Activated CD4-positive, alpha-beta memory T cell treated with anti-CD3 and anti-CD28 coated beads, Interleukin-2, amount 10 ng/mL, durations not matched to agents 7 days and 5 days (primary cell): ENCODE data around the gene RBM6. TPM values are rescaled to one million over a fixed set of nuclear protein-coding genes. Genes with fewer than 3 reads are reported as not detected.
"Not testable (repeated sequence)": the region's sequence is repeated elsewhere in the genome, so short reads cannot be mapped to it uniquely, and the experiment has no call there.

Source experiments
- CTCF ChIA-PET: fragments of 350-600 bp; sonication (Branson Sonifier 250); formaldehyde crosslinking; loops from one replicate; lab custom pipeline; 2021; ENCODE audit warnings: antibody characterized with exemption, inconsistent platforms; lab: Charles Lee
- POLR2A ChIA-PET: fragments of 350-600 bp; sonication (Branson Sonifier 250); formaldehyde crosslinking; loops from one replicate; lab custom pipeline; 2021; ENCODE audit warnings: antibody characterized with exemption; lab: Charles Lee
- DNase-seq: peaks from one replicate; pipeline ENCODE4 v3.0.0-alpha.2; 2020
- H3K27ac Mint-ChIP-seq: one replicate; pipeline ENCODE4 v1.8.0; 2021; ENCODE audit warnings: mild to moderate bottlenecking, mixed read lengths
- H3K27me3 Mint-ChIP-seq: one replicate; pipeline ENCODE4 v1.8.0; 2021; ENCODE audit warnings: mixed read lengths
- H3K36me3 Mint-ChIP-seq: one replicate; pipeline ENCODE4 v1.8.0; 2021; ENCODE audit warnings: low read depth, mixed read lengths
- H3K4me1 Mint-ChIP-seq: one replicate; pipeline ENCODE4 v1.8.0; 2021; ENCODE audit warnings: mixed read lengths
- H3K4me3 Mint-ChIP-seq: one replicate; pipeline ENCODE4 v1.8.0; 2021; ENCODE audit warnings: mild to moderate bottlenecking, mixed read lengths
- H3K9me3 Mint-ChIP-seq: one replicate; pipeline ENCODE4 v1.8.0; 2021; ENCODE audit warnings: mixed read lengths
- total RNA-seq, 2 experiments: library from RNA; stranded (reverse); gene quantifications; one replicate each; pipeline ENCODE4 v1.2.3, GENCODE V29; 2021

RBM6 gene
- total RNA-seq, 2 experiments from 2014 or later = 88.0 to 90.3 TPM

DNA sequence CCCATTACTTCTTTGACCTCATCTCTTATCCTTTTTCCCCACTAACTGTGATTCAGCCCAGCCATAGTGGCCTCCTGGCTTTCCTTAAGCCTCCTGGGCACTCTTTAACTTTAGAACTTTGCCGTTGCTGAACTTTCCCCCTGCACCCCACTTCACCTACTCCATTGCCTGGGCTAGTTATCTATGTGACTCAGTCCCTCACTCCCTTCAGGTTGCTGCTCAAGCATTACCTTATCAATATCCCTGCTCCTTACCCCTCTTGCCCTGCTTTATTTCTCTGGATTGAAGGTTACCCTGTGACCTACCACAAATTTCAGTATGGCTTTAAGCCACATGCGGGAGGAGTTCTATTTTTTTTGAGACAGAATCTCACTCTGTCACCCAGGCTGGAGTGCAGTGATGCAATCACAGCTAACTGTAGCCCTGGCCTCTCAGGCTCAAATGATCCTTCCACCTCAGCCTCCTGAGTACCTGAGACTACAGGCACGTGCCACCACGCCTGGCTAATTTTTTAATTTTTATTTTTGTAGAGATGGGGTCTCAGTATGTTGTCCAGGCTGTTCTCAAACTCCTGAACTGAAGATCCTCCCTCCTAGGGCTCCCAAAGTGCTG is 13.7 kb upstream of the RBM6 start:
- no peak overlapping the region for H3K4me3 Mint-ChIP-seq
- peaks cover 24% of the 10 kb centered on the region for H3K4me1 Mint-ChIP-seq
- POLR2A ChIA-PET = no interaction called here
- no peaks in the 10 kb centered on the region for H3K36me3 Mint-ChIP-seq
- DNase-seq = no peak
- no peak overlapping the region for H3K27ac Mint-ChIP-seq
- CTCF ChIA-PET = no interaction called here
- H3K9me3 Mint-ChIP-seq = no peaks in the 10 kb centered on the region
- no peaks in the 10 kb centered on the region for H3K27me3 Mint-ChIP-seq

DNA sequence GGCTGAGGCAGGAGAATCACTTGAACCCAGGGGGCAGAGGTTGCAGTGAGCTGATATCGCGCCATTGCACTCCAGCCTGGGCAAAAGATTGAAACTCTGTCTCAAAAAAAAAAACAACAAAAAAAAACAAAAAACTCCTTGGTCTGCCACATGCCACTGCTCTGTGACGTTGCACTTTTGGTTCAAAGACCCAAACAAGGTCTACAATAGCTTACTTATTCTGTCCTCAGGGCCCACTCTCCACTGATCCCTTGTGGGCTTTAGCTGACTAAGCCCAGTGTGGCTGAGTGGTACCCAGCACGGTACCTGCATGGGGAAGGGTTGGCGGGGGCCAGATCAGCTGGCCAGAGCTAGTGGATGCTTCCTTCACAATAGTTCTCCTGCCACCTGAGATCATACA is 12.2 kb upstream of the RBM6 start:
- Mint-ChIP-seq H3K36me3 (no peaks in the 10 kb centered on the region), H3K27me3 (no peaks in the 10 kb centered on the region), H3K4me1 (peaks cover 24% of the 10 kb centered on the region), H3K9me3 (no peaks in the 10 kb centered on the region), H3K4me3 (peak overlapping the region; percentile 77), H3K27ac (no peak overlapping the region)
- ChIA-PET CTCF (interaction anchor here (0.6 kb wide), 1 partner anchor 9 kb away, joined by 3 read pairs; no protein-coding TSS in a partner anchor), POLR2A (interaction anchor here (1.6 kb wide), 1 partner anchor 12 kb away, joined by 5 read pairs; the partner anchor contains the start of gene RBM6)
- DNase-seq = no peak

DNA sequence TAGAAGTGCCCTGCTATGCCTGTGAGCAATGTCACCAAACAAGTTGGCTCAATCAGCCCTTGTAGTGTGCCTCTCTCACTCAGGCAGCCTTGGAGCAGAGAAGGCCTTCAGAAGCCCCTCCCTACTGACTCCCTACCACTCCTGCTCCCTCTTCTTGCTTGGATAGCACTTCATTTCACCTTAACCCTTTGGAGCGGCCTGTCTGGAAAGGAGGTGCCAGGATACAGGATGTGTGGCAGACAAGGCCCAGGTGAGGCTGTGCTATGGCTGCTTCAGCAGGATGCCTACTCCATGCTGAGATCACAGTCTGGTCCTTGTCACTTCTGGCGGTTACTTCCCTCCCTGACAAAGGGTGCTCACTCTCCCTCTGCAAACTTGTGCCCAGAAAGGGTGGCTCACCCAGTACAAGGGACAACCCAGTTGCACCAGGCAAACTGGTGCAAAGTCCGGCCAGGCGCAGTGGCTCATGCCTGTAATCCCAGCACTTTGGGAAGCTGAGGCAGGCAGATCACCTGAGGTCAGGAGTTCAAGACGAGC is 11.4 kb upstream of the RBM6 start:
- DNase-seq = no peak
- H3K4me1 Mint-ChIP-seq = peaks cover 24% of the 10 kb centered on the region
- peak overlapping the region; percentile 77 for H3K4me3 Mint-ChIP-seq
- H3K36me3 Mint-ChIP-seq = no peaks in the 10 kb centered on the region
- CTCF ChIA-PET = interaction anchor here (2.5 kb wide), 1 partner anchor 12 kb away, joined by 18 read pairs; the partner anchor contains the start of gene RBM6
- H3K27me3 Mint-ChIP-seq = no peaks in the 10 kb centered on the region
- H3K27ac Mint-ChIP-seq = peak overlapping the region; percentile 42
- no peaks in the 10 kb centered on the region for H3K9me3 Mint-ChIP-seq
- POLR2A ChIA-PET = interaction anchor here (1.1 to 2.0 kb wide), 3 partner anchors 11 to 125 kb away, joined by 3 to 40 read pairs (median 5); partner anchors contain the start of genes INKA1 and RBM6

DNA sequence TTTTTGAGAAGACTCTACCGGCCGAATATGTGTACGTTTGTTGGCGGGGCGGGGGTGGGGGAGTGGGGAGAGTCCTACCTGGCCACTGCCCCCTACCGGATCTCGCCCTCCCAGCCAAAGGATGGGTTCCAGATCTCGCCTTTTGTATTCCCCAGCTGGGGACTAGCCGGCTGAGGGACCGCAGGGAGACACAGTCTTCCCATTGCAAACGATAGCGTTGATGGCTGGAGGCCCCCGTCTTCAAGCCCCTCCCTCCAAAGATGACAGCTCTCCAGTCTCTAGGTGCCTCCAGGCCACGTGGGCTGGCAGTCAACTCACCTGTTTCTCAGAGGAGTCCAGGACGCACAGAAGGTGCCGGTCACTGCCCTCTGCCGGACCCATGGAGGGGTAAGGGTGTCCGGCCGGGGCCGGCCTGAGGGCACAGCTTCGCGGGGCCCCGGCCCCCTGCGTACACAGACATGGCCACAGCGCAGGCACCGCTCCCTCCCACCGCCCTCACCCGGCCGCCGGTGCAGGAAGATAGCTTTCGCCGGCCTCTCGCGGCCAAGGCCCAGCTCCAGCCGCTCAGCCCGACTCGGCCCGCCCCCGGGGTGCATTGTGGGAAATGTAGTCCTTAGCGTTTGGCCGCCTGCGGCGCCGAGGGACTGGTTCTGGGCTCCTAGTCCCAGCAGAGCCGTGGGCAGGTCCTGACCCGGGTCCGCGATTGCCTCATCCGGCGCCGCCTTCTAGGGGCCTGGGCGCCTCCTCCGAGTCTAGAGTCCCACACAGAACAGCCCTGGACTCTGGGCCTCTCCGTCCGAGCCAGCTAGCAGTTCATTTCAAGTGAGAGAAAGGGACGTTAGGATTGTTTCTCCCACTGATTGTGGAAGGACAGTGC is 10.4 kb upstream of the RBM6 start, which contains the start of gene MON1A:
TSS of gene MON1A (minus strand) at position 521 of the 877 bp plus-strand sequence. CDS start 16,465 bp downstream, outside the sequence.
- Mint-ChIP-seq H3K27me3 (no peaks in the 10 kb centered on the region), H3K36me3 (no peaks in the 10 kb centered on the region), H3K4me1 (peaks cover 24% of the 10 kb centered on the region), H3K4me3 (peak within 1 kb of the TSS; percentile 77), H3K27ac (peak within 1 kb of the TSS; percentile 69), H3K9me3 (no peaks in the 10 kb centered on the region)
- peak; percentile 90 for DNase-seq
- ChIA-PET POLR2A (interaction anchor here (0.9 to 2.0 kb wide), 8 partner anchors 10 to 369 kb away, joined by 3 to 40 read pairs (median 3); partner anchors contain the start of genes INKA1 and RBM6), CTCF (interaction anchor here (1.0 to 2.5 kb wide), 3 partner anchors 11 to 24 kb away, joined by 3 to 18 read pairs (median 5); partner anchors contain the start of gene RBM6)

DNA sequence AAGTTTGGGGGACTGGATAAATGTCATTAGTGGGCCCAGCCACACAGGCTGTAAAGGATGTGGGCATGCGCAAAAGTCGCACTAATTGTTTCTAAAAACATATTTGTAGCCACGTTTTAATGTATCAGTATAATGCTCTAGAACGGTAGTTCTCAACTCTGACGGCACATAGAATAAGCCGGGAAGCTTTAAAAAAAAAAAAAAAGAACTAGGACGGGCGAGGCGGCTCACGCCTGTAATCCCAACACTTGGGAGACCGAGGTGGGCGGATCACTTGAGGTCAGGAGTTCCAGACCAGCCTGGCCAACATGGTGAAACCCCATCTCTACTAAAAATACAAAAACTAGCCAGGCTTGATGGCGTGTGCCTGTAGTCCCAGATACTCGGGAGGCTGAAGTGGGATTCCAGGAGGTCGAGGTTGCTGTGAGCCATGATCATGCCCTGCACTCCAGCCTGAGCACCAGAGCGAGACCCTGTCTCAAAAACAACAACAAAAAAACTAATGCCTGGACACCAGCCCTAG is 9.7 kb upstream of the RBM6 start:
- ChIA-PET CTCF (interaction anchor here (1.6 to 2.5 kb wide), 2 partner anchors 10 to 25 kb away, joined by 5 to 18 read pairs; partner anchors contain the start of gene RBM6), POLR2A (interaction anchor here (0.9 to 2.0 kb wide), 7 partner anchors 10 to 368 kb away, joined by 3 to 40 read pairs (median 3); partner anchors contain the start of gene RBM6)
- H3K27ac Mint-ChIP-seq = peak overlapping the region; percentile 69
- no peaks in the 10 kb centered on the region for H3K36me3 Mint-ChIP-seq
- H3K9me3 Mint-ChIP-seq = no peaks in the 10 kb centered on the region
- H3K4me3 Mint-ChIP-seq = peak overlapping the region; percentile 77
- DNase-seq = no peak
- peaks cover 24% of the 10 kb centered on the region for H3K4me1 Mint-ChIP-seq
- no peaks in the 10 kb centered on the region for H3K27me3 Mint-ChIP-seq

DNA sequence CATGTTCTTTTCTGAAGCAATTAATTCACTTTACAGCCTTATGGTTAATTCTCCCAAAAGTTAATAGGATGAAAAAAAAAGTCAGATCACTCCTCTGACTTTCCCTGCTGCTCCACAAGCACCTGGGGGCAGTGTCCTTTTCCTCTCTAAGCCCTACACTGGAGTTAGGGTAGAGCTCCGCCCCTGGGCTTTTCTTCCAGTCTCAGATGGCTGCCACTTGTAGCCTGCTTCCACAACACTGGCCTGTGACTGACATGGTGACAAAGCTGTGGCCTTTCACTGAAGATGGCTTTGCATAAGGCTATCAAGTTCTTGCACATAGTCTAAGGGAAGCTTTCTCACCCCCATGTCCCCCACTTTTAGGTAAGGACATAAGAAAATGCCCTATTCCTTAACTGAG is 9.0 kb upstream of the RBM6 start:
- ChIA-PET CTCF (interaction anchor here (2.5 kb wide), 1 partner anchor 9 kb away, joined by 18 read pairs; the partner anchor contains the start of gene RBM6), POLR2A (interaction anchor here (1.0 to 2.0 kb wide), 3 partner anchors 9 to 42 kb away, joined by 3 to 40 read pairs (median 6); partner anchors contain the start of gene RBM6)
- no peak for DNase-seq
- Mint-ChIP-seq H3K36me3 (no peaks in the 10 kb centered on the region), H3K27me3 (no peaks in the 10 kb centered on the region), H3K27ac (no peak overlapping the region), H3K4me1 (peaks cover 23% of the 10 kb centered on the region), H3K4me3 (no peak overlapping the region), H3K9me3 (no peaks in the 10 kb centered on the region)

DNA sequence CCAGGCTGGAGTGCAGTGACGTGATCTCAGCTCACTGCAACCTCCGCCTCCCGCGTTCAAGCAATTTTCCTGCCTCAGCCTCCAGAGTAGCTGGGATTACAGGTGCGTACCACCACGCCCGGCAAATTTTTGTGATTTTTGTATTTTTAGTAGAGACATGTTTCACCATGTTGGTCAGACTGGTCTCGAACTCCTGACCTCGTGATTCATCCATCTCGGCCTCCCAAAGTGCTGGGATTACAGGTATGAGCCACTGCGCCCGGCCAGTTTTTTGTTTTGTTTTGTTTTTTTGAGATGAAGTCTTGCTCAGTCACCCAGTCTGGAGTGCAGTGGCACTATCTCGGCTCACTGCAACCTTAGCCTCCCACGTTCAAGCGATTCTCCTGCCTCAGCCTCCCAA is 7.7 kb upstream of the RBM6 start:
- CTCF ChIA-PET, DNase-seq, H3K4me3 Mint-ChIP-seq, H3K27me3 Mint-ChIP-seq, POLR2A ChIA-PET, H3K36me3 Mint-ChIP-seq, H3K9me3 Mint-ChIP-seq, H3K27ac Mint-ChIP-seq: not testable (repeated sequence)
- peaks cover 21% of the 10 kb centered on the region for H3K4me1 Mint-ChIP-seq

DNA sequence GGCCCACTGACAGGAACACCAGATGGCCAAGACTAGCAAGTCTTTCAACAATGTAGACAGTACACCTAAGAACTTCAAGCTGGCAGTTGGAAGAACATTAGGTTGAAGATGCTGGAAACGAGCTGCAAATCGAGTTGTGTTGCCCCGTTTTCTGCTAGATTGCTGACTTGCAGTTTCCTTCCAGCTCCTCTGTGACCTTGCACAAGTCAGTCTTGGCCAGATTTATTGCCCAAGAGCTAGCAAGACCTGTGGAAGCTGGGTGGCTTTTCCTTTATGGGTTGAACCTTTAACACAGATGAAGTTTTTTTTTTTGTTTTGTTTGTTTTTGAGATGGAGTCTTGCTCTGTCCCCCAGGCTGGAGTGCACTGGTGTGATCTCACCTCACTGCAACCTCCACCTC is 2.9 kb upstream of the RBM6 start:
- Mint-ChIP-seq H3K4me3 (no peak overlapping the region), H3K27ac (no peak overlapping the region), H3K27me3 (no peaks in the 10 kb centered on the region), H3K36me3 (peaks cover 8% of the 10 kb centered on the region), H3K4me1 (peaks cover 19% of the 10 kb centered on the region), H3K9me3 (no peaks in the 10 kb centered on the region)
- ChIA-PET POLR2A (no interaction called here), CTCF (interaction anchor here (0.8 kb wide), 3 partner anchors 9 to 218 kb away, joined by 3 read pairs; partner anchors contain the start of gene AMIGO3)
- no peak for DNase-seq

DNA sequence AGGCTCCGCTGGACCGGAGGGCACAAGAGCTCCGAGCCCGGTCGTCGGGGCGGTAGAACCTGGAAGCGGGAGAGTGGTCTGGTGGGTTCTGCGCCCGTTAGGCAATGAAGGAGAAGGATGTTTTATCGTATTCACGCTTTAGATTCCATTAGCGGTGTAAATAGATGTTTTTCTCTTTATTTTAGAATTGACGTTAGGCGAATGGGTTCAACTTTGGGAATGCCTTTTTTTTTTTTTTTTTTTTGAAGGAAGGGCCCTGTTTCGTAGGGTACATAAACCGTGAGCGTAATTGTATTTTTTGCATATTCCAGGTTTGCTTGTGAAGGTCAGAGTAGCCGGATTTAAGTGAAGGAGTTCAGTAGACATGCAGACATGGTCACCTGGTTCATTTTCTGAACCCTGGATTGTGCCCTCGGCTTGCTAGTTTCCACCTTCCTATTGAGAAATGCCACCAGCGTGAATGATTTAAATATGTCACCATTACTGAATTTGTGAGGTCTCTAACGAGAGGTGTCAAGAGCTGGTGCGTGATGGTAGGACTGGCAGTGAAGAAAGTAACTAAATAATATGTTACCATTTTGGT is 808 bp downstream of the RBM6 start:
- peaks cover 34% of the 10 kb centered on the region for H3K4me1 Mint-ChIP-seq
- H3K36me3 Mint-ChIP-seq = peaks cover 23% of the 10 kb centered on the region
- no peaks in the 10 kb centered on the region for H3K9me3 Mint-ChIP-seq
- H3K27me3 Mint-ChIP-seq = no peaks in the 10 kb centered on the region
- ChIA-PET CTCF (interaction anchor here (0.7 to 2.5 kb wide), 4 partner anchors 11 to 512 kb away, joined by 3 to 18 read pairs (median 6); partner anchors contain the start of genes MON1A, NICN1 and RBM5), POLR2A (interaction anchor here (0.5 to 3.4 kb wide), 12 partner anchors 9 to 924 kb away, joined by 3 to 40 read pairs (median 4); partner anchors contain the start of genes INKA1, MON1A, RBM5 and UBA7)
- peak overlapping the region; percentile 97 for H3K27ac Mint-ChIP-seq
- no peak for DNase-seq
- peak overlapping the region; percentile 97 for H3K4me3 Mint-ChIP-seq

DNA sequence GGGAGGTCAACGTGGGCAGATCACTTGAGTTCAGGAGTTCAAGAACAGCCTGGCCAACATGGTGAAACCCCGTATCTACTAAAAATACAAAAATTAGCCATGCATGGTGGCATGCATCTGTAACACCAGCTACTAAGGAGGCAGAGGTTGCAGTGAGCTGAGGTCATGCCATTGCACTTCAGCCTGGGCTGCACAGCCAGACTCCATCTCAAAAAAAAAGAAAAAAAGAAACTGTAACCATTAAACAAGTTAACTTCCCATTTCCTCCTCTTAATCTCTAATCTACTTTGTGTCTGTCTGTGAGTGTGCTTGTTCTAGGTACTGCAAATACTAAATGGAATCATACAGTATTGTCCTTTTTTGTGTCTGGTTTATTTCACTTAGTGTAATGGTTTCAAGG is 2.7 kb downstream of the RBM6 start:
- CTCF ChIA-PET = no interaction called here
- Mint-ChIP-seq H3K27ac (peak overlapping the region; percentile 21), H3K4me3 (no peak overlapping the region), H3K9me3 (no peaks in the 10 kb centered on the region), H3K27me3 (no peaks in the 10 kb centered on the region), H3K4me1 (peaks cover 37% of the 10 kb centered on the region), H3K36me3 (peaks cover 32% of the 10 kb centered on the region)
- DNase-seq = no peak
- POLR2A ChIA-PET = interaction anchor here (1.3 kb wide), 1 partner anchor 147 kb away, joined by 3 read pairs; no protein-coding TSS in a partner anchor

DNA sequence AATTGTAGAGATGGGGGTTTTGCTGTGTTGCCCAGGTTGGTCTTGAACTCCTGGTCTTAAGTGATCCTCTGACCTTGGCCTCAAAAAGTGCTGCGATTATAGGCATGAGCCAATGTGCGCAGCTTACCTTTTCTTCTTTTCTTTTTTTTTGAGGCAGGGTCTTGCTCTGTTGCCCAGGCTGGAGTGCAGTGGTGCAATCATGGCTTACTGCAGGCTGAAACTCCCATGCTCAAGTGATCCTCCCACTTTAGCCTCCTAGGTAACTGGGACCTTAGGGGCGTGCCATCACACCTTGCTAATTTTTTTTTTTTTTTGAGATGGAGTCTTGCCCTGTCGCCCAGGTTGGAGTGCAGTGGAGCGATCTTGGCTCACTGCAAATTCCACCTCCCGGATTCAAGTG is 13.0 kb downstream of the RBM6 start:
- Mint-ChIP-seq H3K4me3 (no peak overlapping the region), H3K27me3 (no peaks in the 10 kb centered on the region), H3K36me3 (peaks cover 6% of the 10 kb centered on the region), H3K4me1 (peaks cover 16% of the 10 kb centered on the region), H3K9me3 (no peaks in the 10 kb centered on the region), H3K27ac (no peak overlapping the region)
- POLR2A ChIA-PET = no interaction called here
- CTCF ChIA-PET = no interaction called here
- DNase-seq = no peak
